HG03280 (cell line): ENCODE measurements around the gene CRY2.
"Not testable (repeated sequence)": the region's sequence is repeated elsewhere in the genome, so short reads cannot be mapped to it uniquely, and the experiment has no call there.

ENCODE experiments used
- ATAC-seq: cut with Tn5 transposase; IDR thresholded peaks from one replicate; pipeline ENCODE4 v1.9.1; 2021; ENCODE audit warnings: mild to moderate bottlenecking, moderate library complexity; ENCODE audit not compliant: unreplicated experiment

The CRY2 gene

GRCh38 chr11:45846974-45847910 lies at the start of gene CRY2:
Gene CRY2 (plus strand): TSS chr11:45847475. CDS start chr11:45847491, 16 bp downstream.
- peak; percentile 89 for ATAC-seq

- no peak for ATAC-seq
Measured at GRCh38 chr11:45798793-45799441, 48.4 kb upstream of the CRY2 start.

- ATAC-seq = no peak
Measured at GRCh38 chr11:45799562-45799961, 47.7 kb upstream of the CRY2 start.

- ATAC-seq = no peak
Measured at GRCh38 chr11:45800261-45800660, 47.0 kb upstream of the CRY2 start.

GRCh38 chr11:45801723-45802315 lies 45.5 kb upstream of the CRY2 start:
- ATAC-seq = no peak

GRCh38 chr11:45802531-45803317 lies 44.6 kb upstream of the CRY2 start:
- no peak for ATAC-seq

GRCh38 chr11:45803971-45804760 lies 43.1 kb upstream of the CRY2 start:
- no peak for ATAC-seq

GRCh38 chr11:45804761-45805304 lies 42.4 kb upstream of the CRY2 start, which contains the start of gene SLC35C1:
Gene SLC35C1 (plus strand): TSS chr11:45805149. CDS start chr11:45805802, 653 bp downstream.
- peak; percentile 97 for ATAC-seq

- ATAC-seq = no peak
Measured at GRCh38 chr11:45805305-45806071, 41.8 kb upstream of the CRY2 start.

- no peak for ATAC-seq
Measured at GRCh38 chr11:45806072-45806933, 41.0 kb upstream of the CRY2 start.

- no peak for ATAC-seq
Measured at GRCh38 chr11:45806937-45807791, 40.1 kb upstream of the CRY2 start.

- ATAC-seq = no peak
Measured at GRCh38 chr11:45807792-45808238, 39.5 kb upstream of the CRY2 start.

GRCh38 chr11:45808427-45808826 lies 38.8 kb upstream of the CRY2 start:
- not testable (repeated sequence) for ATAC-seq

GRCh38 chr11:45809456-45810395 lies 37.5 kb upstream of the CRY2 start:
- ATAC-seq = no peak

- no peak for ATAC-seq
Measured at GRCh38 chr11:45810431-45811108, 36.7 kb upstream of the CRY2 start.
